Trophoblast cell (in vitro differentiated cells and primary cell): ENCODE measurements around the gene AK1.

Source experiments
- DNase-seq, 2 donors: peaks; one replicate each; pipeline ENCODE4 v3.0.0-alpha.2; 2016
- H2AFZ ChIP-seq: 2 replicates; pipeline ENCODE4 v1.6.1; 2013; ENCODE audit warnings: low read length, moderate library complexity, mild to moderate bottlenecking; ENCODE audit not compliant: insufficient read depth, poor library complexity
- H2AK5ac ChIP-seq: 2 replicates; pipeline ENCODE4 v1.6.1; 2013; ENCODE audit warnings: mild to moderate bottlenecking, low read length
- H2BK120ac ChIP-seq: 2 replicates; pipeline ENCODE4 v1.6.1; 2013; ENCODE audit warnings: low read length, mild to moderate bottlenecking, moderate library complexity; ENCODE audit not compliant: insufficient read depth, poor library complexity
- H2BK12ac ChIP-seq: 2 replicates; pipeline ENCODE4 v1.6.1; 2013; ENCODE audit warnings: mild to moderate bottlenecking, low read length, moderate library complexity
- H2BK5ac ChIP-seq: 2 replicates; pipeline ENCODE4 v1.6.1; 2013; ENCODE audit warnings: low read length, low read depth, moderate library complexity, mild to moderate bottlenecking; ENCODE audit not compliant: poor library complexity
- H3K14ac ChIP-seq: 2 replicates; pipeline ENCODE4 v1.6.1; 2013; ENCODE audit warnings: mild to moderate bottlenecking, low read length
- H3K18ac ChIP-seq: 2 replicates; pipeline ENCODE4 v1.6.1; 2013; ENCODE audit warnings: mild to moderate bottlenecking, low read length
- H3K23ac ChIP-seq: 2 replicates; pipeline ENCODE4 v1.6.1; 2013; ENCODE audit warnings: low read length
- H3K27ac ChIP-seq: 2 replicates; pipeline ENCODE4 v1.5.1; 2013; ENCODE audit warnings: low read depth, mild to moderate bottlenecking, inconsistent platforms, low read length, moderate library complexity
- H3K27me3 ChIP-seq: 2 replicates; pipeline ENCODE4 v1.6.1; 2013; ENCODE audit warnings: inconsistent platforms, mild to moderate bottlenecking, low read length, moderate library complexity; ENCODE audit not compliant: insufficient read depth
- H3K36me3 ChIP-seq, 2 experiments: 1 replicate in 1 of 2; 2 replicates in 1 of 2; pipeline ENCODE4 v1.6.1; 2013; ENCODE audit warnings: low read length in 2 of 2, mild to moderate bottlenecking in 2 of 2, moderate library complexity in 1 of 2; ENCODE audit not compliant: insufficient read depth in 2 of 2, control insufficient read depth in 1 of 2
- H3K4ac ChIP-seq: 2 replicates; pipeline ENCODE4 v1.6.1; 2013; ENCODE audit warnings: low read depth, mild to moderate bottlenecking, low read length, moderate library complexity
- H3K4me1 ChIP-seq, 2 experiments: 1 replicate in 1 of 2; 2 replicates in 1 of 2; pipeline ENCODE4 v1.6.1; 2013; ENCODE audit warnings: low read length in 2 of 2, mild to moderate bottlenecking in 2 of 2, moderate library complexity in 1 of 2; ENCODE audit not compliant: insufficient read depth in 2 of 2, control insufficient read depth in 1 of 2
- H3K4me2 ChIP-seq: 2 replicates; pipeline ENCODE4 v1.6.1; 2013; ENCODE audit warnings: inconsistent platforms, mild to moderate bottlenecking, low read length, moderate library complexity
- H3K4me3 ChIP-seq: 2 replicates; pipeline ENCODE4 v1.5.1; 2013; ENCODE audit warnings: mild to moderate bottlenecking, low read depth, low read length, inconsistent platforms
- H3K79me1 ChIP-seq: one replicate; pipeline ENCODE4 v1.6.1; 2013; ENCODE audit warnings: low read length
- H3K79me2 ChIP-seq: 2 replicates; pipeline ENCODE4 v1.6.1; 2013; ENCODE audit warnings: low read length, mild to moderate bottlenecking; ENCODE audit not compliant: control insufficient read depth, insufficient read depth, poor library complexity
- H3K9ac ChIP-seq: 2 replicates; pipeline ENCODE4 v1.6.1; 2013; ENCODE audit warnings: mild to moderate bottlenecking, low read length
- H3K9me3 ChIP-seq: 2 replicates; pipeline ENCODE4 v1.6.1; 2013; ENCODE audit warnings: low read depth, mild to moderate bottlenecking, control low read depth, inconsistent platforms, low read length; ENCODE audit not compliant: insufficient read depth
- H4K12ac ChIP-seq: 2 replicates; pipeline ENCODE4 v1.6.1; 2013; ENCODE audit warnings: low read depth, mild to moderate bottlenecking, low read length, moderate library complexity
- H4K8ac ChIP-seq: 2 replicates; pipeline ENCODE4 v1.6.1; 2013; ENCODE audit warnings: low read depth, mild to moderate bottlenecking, low read length, moderate library complexity
- H4K91ac ChIP-seq: one replicate; pipeline ENCODE4 v1.6.1; 2013; ENCODE audit warnings: low read depth, mild to moderate bottlenecking, low read length, moderate library complexity
- WGBS: extraction: QIAGEN DNeasy Blood & Tissue Kit; methylation state at CpG from one replicate; pipeline ENCODE4 v1.1.7; 2013; ENCODE audit warnings: missing lambda C conversion rate; ENCODE audit not compliant: insufficient read length, insufficient coverage; ENCODE audit errors: extremely low coverage; 5-methylcytosine and 5-hydroxymethylcytosine counted together

Gene AK1

GRCh38 chr9:127863191-127863621 lies 14.3 kb downstream of the AK1 start:
- Histone ChIP-seq H3K4ac (no peak overlapping the region), H3K4me1 (peaks cover 18 to 27% of the 10 kb centered on the region in 2 experiments), H2BK12ac (no peak overlapping the region), H2BK5ac (no peak overlapping the region), H3K9me3 (peaks cover 1% of the 10 kb centered on the region), H3K79me2 (no peaks in the 10 kb centered on the region), H3K27ac (no peak overlapping the region), H3K18ac (no peak overlapping the region), H2AFZ (no peak overlapping the region), H3K9ac (no peak overlapping the region), H4K8ac (no peak overlapping the region), H3K4me2 (no peak overlapping the region), H3K36me3 (peaks cover 4 to 5% of the 10 kb centered on the region in 2 experiments), H2BK120ac (no peak overlapping the region), H3K79me1 (peaks cover 30% of the 10 kb centered on the region), H4K12ac (no peak overlapping the region), H4K91ac (no peak overlapping the region), H2AK5ac (no peak overlapping the region), H3K14ac (no peak overlapping the region), H3K4me3 (no peak overlapping the region), H3K27me3 (no peaks in the 10 kb centered on the region), H3K23ac (no peak overlapping the region)
- DNase-seq = no peak
- no CpG with 5 or more reads among the region's 13 CpGs for whole genome bisulfite sequencing

DNA sequence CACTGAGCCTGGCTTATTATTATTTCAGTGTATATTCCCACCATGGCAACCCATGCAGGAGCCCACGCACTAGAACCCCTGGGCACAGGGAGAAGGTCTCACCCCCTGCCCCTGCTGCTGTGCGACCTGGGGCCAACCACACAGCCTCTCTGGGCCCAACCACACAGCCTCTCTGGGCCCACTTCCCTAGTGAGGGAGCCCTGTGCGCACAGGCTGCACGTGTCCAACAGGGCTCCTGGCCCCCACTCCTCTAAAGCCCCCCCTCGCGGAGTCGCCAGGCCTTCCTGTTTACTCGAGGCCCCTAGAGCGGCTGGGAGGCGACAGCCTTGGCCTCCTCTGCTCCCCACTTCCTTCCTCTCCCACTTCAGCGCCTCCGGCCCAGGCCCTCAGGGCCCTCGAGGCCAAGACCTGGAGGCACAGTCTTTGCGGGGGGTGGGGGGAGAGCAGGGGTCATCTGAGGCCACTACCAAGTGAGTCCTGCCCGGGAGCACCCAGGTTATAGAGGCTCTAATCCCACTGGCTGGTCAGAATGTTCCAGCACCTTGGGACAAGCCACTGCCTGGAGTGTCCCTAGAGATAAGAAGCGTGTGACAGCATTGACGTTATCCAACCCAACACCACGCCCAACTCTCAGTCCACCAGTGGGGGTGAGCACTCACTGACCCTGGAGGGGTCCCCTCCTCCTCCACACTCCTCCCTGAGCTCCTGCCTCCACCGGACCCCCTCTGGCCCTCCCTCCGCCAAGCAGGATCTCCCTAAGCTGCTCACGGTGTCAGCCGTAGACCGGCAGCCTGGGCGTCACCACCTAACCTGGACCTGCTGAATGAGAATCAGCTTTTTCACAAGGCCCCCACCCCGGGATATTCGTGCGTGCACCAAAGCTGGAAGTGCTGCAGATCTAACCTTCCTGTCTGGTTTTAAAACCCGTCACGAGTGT lies 15.1 kb downstream of the AK1 start:
- Histone ChIP-seq H3K4me2 (no peak overlapping the region), H3K79me1 (peaks cover 32% of the 10 kb centered on the region), H2AFZ (peak overlapping the region; percentile 21), H3K23ac (no peak overlapping the region), H3K4me3 (no peak overlapping the region), H3K27ac (no peak overlapping the region), H2AK5ac (peak overlapping the region; percentile 46), H3K4me1 (peaks cover 10 to 22% of the 10 kb centered on the region in 2 experiments), H4K91ac (peak overlapping the region; percentile 59), H2BK5ac (peak overlapping the region; percentile 8), H3K79me2 (no peaks in the 10 kb centered on the region), H3K9ac (no peak overlapping the region), H2BK120ac (peak overlapping the region; percentile 53), H3K27me3 (no peaks in the 10 kb centered on the region), H3K14ac (peak overlapping the region; percentile 74), H3K4ac (no peak overlapping the region), H3K18ac (peak overlapping the region; percentile 4), H2BK12ac (peak overlapping the region; percentile 20), H3K9me3 (peaks cover 4% of the 10 kb centered on the region), H4K12ac (no peak overlapping the region), H3K36me3 (peaks cover 2 to 5% of the 10 kb centered on the region in 2 experiments), H4K8ac (no peak overlapping the region)
- DNase-seq = no peak
- no CpG with 5 or more reads among the region's 29 CpGs for WGBS

- peak overlapping the region; percentile 9 for H2BK12ac ChIP-seq
- H2AK5ac ChIP-seq = peak overlapping the region; percentile 38
- peak overlapping the region; percentile 73 for H4K91ac ChIP-seq
- peak overlapping the region; percentile 20 for H3K14ac ChIP-seq
- no peak for DNase-seq
- H3K23ac ChIP-seq = no peak overlapping the region
- no peak overlapping the region for H3K18ac ChIP-seq
- H3K4ac ChIP-seq = no peak overlapping the region
- no peaks in the 10 kb centered on the region for H3K27me3 ChIP-seq
- peak overlapping the region; percentile 79 for H2BK120ac ChIP-seq
- no peak overlapping the region for H3K9ac ChIP-seq
- H3K9me3 ChIP-seq = peaks cover 3% of the 10 kb centered on the region
- no peaks in the 10 kb centered on the region for H3K79me2 ChIP-seq
- H3K36me3 ChIP-seq = peaks cover 0 to 1% of the 10 kb centered on the region in 2 experiments
- H2AFZ ChIP-seq = peak overlapping the region; percentile 33
- WGBS = no CpG with 5 or more reads among the region's 11 CpGs
- H3K4me3 ChIP-seq = no peak overlapping the region
- peaks cover 7 to 21% of the 10 kb centered on the region in 2 experiments for H3K4me1 ChIP-seq
- H3K27ac ChIP-seq = peak overlapping the region; percentile 7
- H3K4me2 ChIP-seq = no peak overlapping the region
- no peak overlapping the region for H4K12ac ChIP-seq
- peak overlapping the region; percentile 47 for H4K8ac ChIP-seq
- peaks cover 37% of the 10 kb centered on the region for H3K79me1 ChIP-seq
- H2BK5ac ChIP-seq = peak overlapping the region; percentile 22
Measured at GRCh38 chr9:127860779-127861178, 16.7 kb downstream of the AK1 start.

DNA sequence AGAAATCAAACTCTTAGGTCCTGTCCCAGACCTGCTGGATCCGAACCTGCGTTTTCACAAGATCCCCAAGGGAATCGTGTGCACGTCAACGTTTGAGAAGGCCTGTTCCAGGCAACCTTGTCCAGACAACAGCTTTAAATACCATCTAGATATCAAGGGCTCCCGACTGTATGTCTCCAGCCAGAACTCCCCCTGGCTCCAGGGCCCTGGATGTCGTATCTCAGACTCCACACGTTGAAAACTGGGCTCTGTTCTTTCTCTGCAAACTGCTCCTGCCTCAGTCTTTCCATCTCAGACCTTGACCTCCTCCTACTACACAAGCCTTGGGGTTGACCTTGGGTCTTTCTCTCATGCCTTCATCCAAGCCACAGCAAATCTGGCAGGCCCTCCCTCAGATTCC lies 17.2 kb downstream of the AK1 start:
- no peak overlapping the region for H3K18ac ChIP-seq
- H3K14ac ChIP-seq = peak overlapping the region; percentile 20
- H2BK120ac ChIP-seq = peak overlapping the region; percentile 79
- peak overlapping the region; percentile 38 for H2AK5ac ChIP-seq
- H3K36me3 ChIP-seq = no peaks in the 10 kb centered on the region
- H3K27me3 ChIP-seq = no peaks in the 10 kb centered on the region
- no peak for DNase-seq
- peak overlapping the region; percentile 9 for H2BK12ac ChIP-seq
- peak overlapping the region; percentile 22 for H2BK5ac ChIP-seq
- peak overlapping the region; percentile 73 for H4K91ac ChIP-seq
- H3K4me2 ChIP-seq = no peak overlapping the region
- no CpG with 5 or more reads among the region's 8 CpGs for WGBS
- H4K8ac ChIP-seq = peak overlapping the region; percentile 47
- H3K4me1 ChIP-seq = peaks cover 7 to 21% of the 10 kb centered on the region in 2 experiments
- H3K27ac ChIP-seq = peak overlapping the region; percentile 7
- peaks cover 40% of the 10 kb centered on the region for H3K79me1 ChIP-seq
- no peak overlapping the region for H3K4me3 ChIP-seq
- no peak overlapping the region for H3K23ac ChIP-seq
- H3K9me3 ChIP-seq = peaks cover 3% of the 10 kb centered on the region
- peak overlapping the region; percentile 33 for H2AFZ ChIP-seq
- no peak overlapping the region for H4K12ac ChIP-seq
- H3K79me2 ChIP-seq = no peaks in the 10 kb centered on the region
- H3K9ac ChIP-seq = no peak overlapping the region
- H3K4ac ChIP-seq = no peak overlapping the region
